IMR-90 (cell line): Measurements from ENCODE around the gene ZNF688.

ENCODE experiments used
- CTCF ChIP-seq: conservative IDR thresholded peaks from 2 replicates; pipeline ENCODE4 v1.5.1; 2012; ENCODE audit warnings: mild to moderate bottlenecking, low read depth, low read length, improper control_type of control experiment
- MAFK ChIP-seq: IDR thresholded peaks from 2 replicates; pipeline ENCODE4 v1.6.1; 2012; ENCODE audit warnings: low read depth, low read length, improper control_type of control experiment
- POLR2A ChIP-seq: IDR thresholded peaks from 2 replicates; pipeline ENCODE4 v1.6.1; 2012; ENCODE audit warnings: mild to moderate bottlenecking, low read depth, low read length
- RAD21 ChIP-seq: IDR thresholded peaks from 2 replicates; pipeline ENCODE4 v1.6.1; 2012; ENCODE audit warnings: low read length, improper control_type of control experiment
- RFX5 ChIP-seq: IDR thresholded peaks from 2 replicates; pipeline ENCODE4 v1.8.0; 2012; ENCODE audit warnings: low read depth, mild to moderate bottlenecking, low read length, moderate library complexity
- USF2 ChIP-seq: fragments of 150-350 bp; IDR thresholded peaks from 2 replicates; pipeline ENCODE4 v1.6.1; 2017; ENCODE audit warnings: mild to moderate bottlenecking, antibody characterized with exemption, low read length, low read depth

- TF ChIP-seq CTCF (no peak), POLR2A (no peak), RFX5 (no peak), MAFK (no peak), USF2 (no peak), RAD21 (no peak)
Observed at GRCh38 chr16:30557707-30557956, 13.9 kb downstream of the ZNF688 start.
